ENCODE measurements around the gene SPON2.

GRCh38 chr4:1155314-1155713, 17.1 kb downstream of the SPON2 start:
- no peak for TF ChIP-seq POLR2A (IDR thresholded peaks at IDR 0.05)
- TF ChIP-seq CTCF (IDR thresholded peaks at IDR 0.05): no peak
- no peak for TF ChIP-seq POLR2AphosphoS5 (IDR thresholded peaks at IDR 0.05)
